BJ (cell line): ENCODE measurements around the gene ATP10B. TPM values are rescaled to one million over a fixed set of nuclear protein-coding genes. Genes with fewer than 3 reads are reported as not detected.

ENCODE experiments used
- CTCF ChIA-PET: fragments of 350-600 bp; formaldehyde crosslinking; extraction: SDS; loops from one replicate; lab custom pipeline; 2021; ENCODE audit warnings: antibody characterized with exemption, inconsistent platforms; lab: Yijun Ruan, JAX
- POLR2A ChIA-PET: fragments of 300-600 bp; sonication (Branson Sonifier 250); formaldehyde crosslinking; extraction: SDS; loops from one replicate; lab custom pipeline; 2021; ENCODE audit warnings: antibody characterized with exemption; lab: Charles Lee
- DNase-seq: peaks from one replicate; pipeline ENCODE4 v3.0.0-alpha.2; 2011; ENCODE audit warnings: low read depth
- H3K27me3 ChIP-seq: 2 replicates; pipeline ENCODE4 v1.6.0; 2011; ENCODE audit warnings: low read length; ENCODE audit not compliant: control insufficient read depth, insufficient read depth
- H3K36me3 ChIP-seq: 2 replicates; pipeline ENCODE4 v1.5.1; 2011; ENCODE audit warnings: low read length; ENCODE audit not compliant: control insufficient read depth, insufficient read depth
- H3K4me3 ChIP-seq: 2 replicates; pipeline ENCODE4 v1.5.1; 2011; ENCODE audit warnings: low read depth, mild to moderate bottlenecking, control low read depth, low read length
- polyA plus RNA-seq: library from polyadenylated mRNA; depleted of rRNA; stranded (reverse); fragments of >200 nt; gene quantifications from 2 replicates; pipeline ENCODE4 v1.2.3, GENCODE V29; 2011
- TF ChIP-seq, protein P1 (sequence below): IDR thresholded peaks from 2 replicates; pipeline ENCODE4 v1.5.1; 2011; ENCODE audit warnings: low read depth, mild to moderate bottlenecking, control low read depth, inconsistent platforms, low read length, moderate library complexity; ENCODE audit not compliant: insufficient read depth

ATP10B gene
- polyA plus RNA-seq, 1 experiment = not detected

- no peak for DNase-seq
- ChIA-PET POLR2A (no interaction called here), CTCF (interaction anchor here (0.7 kb wide), 1 partner anchor 1545 kb away, joined by 3 read pairs; no protein-coding TSS in a partner anchor)
Measured at GRCh38 chr5:160556846-160557245, 295.2 kb downstream of the ATP10B start.

DNA sequence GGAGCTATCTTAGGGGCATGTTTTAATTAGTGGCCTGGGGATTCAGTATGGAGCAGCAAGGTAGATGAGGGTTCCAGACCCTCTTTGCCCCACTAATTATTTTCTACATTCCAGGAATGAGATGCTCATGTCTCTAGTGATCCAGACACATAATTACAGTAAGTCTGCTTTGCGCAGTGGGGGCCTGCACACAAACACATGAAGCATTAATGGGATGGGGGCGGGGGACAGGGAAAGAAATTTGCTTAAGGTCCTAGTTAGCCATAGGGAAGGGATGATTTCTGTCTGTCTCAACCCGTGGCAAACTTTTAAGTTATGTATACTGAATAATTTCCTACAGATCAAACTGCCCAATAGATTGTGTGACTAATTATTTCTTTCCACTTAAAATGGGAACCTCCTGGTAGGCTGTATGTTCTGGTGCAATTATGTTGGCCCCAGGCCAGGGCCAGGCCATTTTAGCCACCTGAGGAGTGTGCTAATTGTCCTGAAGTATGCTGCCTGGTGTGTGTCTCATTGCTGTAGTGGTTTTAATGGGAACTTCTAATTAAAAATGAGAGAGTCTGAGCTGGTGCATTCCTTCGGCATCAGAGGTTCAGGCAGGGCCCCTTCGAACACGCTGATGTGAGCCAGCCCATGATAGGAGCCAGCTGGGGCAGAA is 295.9 kb downstream of the ATP10B start:
- Histone ChIP-seq H3K36me3 (no peaks in the 10 kb centered on the region), H3K4me3 (no peak overlapping the region), H3K27me3 (no peaks in the 10 kb centered on the region)
- no peak for DNase-seq
- TF ChIP-seq, protein P1, sequence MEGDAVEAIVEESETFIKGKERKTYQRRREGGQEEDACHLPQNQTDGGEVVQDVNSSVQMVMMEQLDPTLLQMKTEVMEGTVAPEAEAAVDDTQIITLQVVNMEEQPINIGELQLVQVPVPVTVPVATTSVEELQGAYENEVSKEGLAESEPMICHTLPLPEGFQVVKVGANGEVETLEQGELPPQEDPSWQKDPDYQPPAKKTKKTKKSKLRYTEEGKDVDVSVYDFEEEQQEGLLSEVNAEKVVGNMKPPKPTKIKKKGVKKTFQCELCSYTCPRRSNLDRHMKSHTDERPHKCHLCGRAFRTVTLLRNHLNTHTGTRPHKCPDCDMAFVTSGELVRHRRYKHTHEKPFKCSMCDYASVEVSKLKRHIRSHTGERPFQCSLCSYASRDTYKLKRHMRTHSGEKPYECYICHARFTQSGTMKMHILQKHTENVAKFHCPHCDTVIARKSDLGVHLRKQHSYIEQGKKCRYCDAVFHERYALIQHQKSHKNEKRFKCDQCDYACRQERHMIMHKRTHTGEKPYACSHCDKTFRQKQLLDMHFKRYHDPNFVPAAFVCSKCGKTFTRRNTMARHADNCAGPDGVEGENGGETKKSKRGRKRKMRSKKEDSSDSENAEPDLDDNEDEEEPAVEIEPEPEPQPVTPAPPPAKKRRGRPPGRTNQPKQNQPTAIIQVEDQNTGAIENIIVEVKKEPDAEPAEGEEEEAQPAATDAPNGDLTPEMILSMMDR = no peak
- CTCF ChIA-PET = interaction anchor here (0.7 kb wide), 1 partner anchor 1544 kb away, joined by 3 read pairs; no protein-coding TSS in a partner anchor
- POLR2A ChIA-PET = no interaction called here

More at GRCh38 chr5:160556846-160557245, 295.2 kb downstream of the ATP10B start:
- Histone ChIP-seq H3K27me3 (no peaks in the 10 kb centered on the region), H3K4me3 (no peak overlapping the region), H3K36me3 (no peaks in the 10 kb centered on the region)
- TF ChIP-seq, protein P1 = no peak

- DNase-seq = no peak
- POLR2A ChIA-PET = no interaction called here
- no peaks in the 10 kb centered on the region for H3K27me3 ChIP-seq
- no peak overlapping the region for H3K4me3 ChIP-seq
- no peaks in the 10 kb centered on the region for H3K36me3 ChIP-seq
- CTCF ChIA-PET = no interaction called here
- TF ChIP-seq, protein P1 = no peak
Measured at GRCh38 chr5:160555581-160555970, 296.4 kb downstream of the ATP10B start.

- no peaks in the 10 kb centered on the region for H3K27me3 ChIP-seq
- TF ChIP-seq, protein P1 = no peak
- H3K4me3 ChIP-seq = no peak overlapping the region
- DNase-seq = no peak
- ChIA-PET POLR2A (no interaction called here), CTCF (no interaction called here)
- no peaks in the 10 kb centered on the region for H3K36me3 ChIP-seq
Measured at GRCh38 chr5:160550075-160550474, 301.9 kb downstream of the ATP10B start.

GRCh38 chr5:160548949-160549645 is 302.9 kb downstream of the ATP10B start:
- ChIA-PET CTCF (interaction anchor here (0.7 kb wide), 1 partner anchor 466 kb away, joined by 3 read pairs; no protein-coding TSS in a partner anchor), POLR2A (no interaction called here)
- Histone ChIP-seq H3K27me3 (no peaks in the 10 kb centered on the region), H3K36me3 (no peaks in the 10 kb centered on the region), H3K4me3 (no peak overlapping the region)
- DNase-seq = no peak
- TF ChIP-seq, protein P1 = no peak
